GM23338 (cell line): ENCODE results near the gene MEFV. TPM values are rescaled to one million over a fixed set of nuclear protein-coding genes. Genes with fewer than 3 reads are reported as not detected.
"Not testable (repeated sequence)": the region's sequence is repeated elsewhere in the genome, so short reads cannot be mapped to it uniquely, and the experiment has no call there.

Experiments used
- ATAC-seq: fragments of 200-7000 bp; cut with Tn5 transposase; 3 replicates; pipeline ENCODE4 v1.9.1; 2020
- DNase-seq: peaks from one replicate; pipeline ENCODE4 v3.0.0-alpha.2; 2015; ENCODE audit warnings: low spot score
- H2AFZ ChIP-seq: fragments of 200-600 bp; sonication (generic); 2 replicates; pipeline ENCODE4 v1.8.0; 2016; ENCODE audit warnings: antibody characterized with exemption, mild to moderate bottlenecking, moderate library complexity
- H3F3A ChIP-seq: fragments of 200-600 bp; sonication (generic); replicated peaks from 2 replicates; pipeline ENCODE4 v1.8.0; 2017; ENCODE audit warnings: antibody characterized with exemption, mixed run types, low read depth
- H3K27ac ChIP-seq: fragments of 200-600 bp; sonication (generic); 2 replicates; pipeline ENCODE4 v1.6.1; 2016; ENCODE audit warnings: low read depth
- H3K27me3 ChIP-seq: fragments of 200-600 bp; sonication (generic); 2 replicates; pipeline ENCODE4 v1.8.0; 2016; ENCODE audit warnings: mild to moderate bottlenecking, mixed run types, moderate library complexity; ENCODE audit not compliant: insufficient read depth
- H3K36me3 ChIP-seq: fragments of 200-600 bp; sonication (generic); 2 replicates; pipeline ENCODE4 v1.8.0; 2016; ENCODE audit warnings: mild to moderate bottlenecking; ENCODE audit not compliant: insufficient read depth
- H3K4me1 ChIP-seq: fragments of 200-600 bp; sonication (generic); 2 replicates; pipeline ENCODE4 v1.8.0; 2016; ENCODE audit warnings: mild to moderate bottlenecking, moderate library complexity; ENCODE audit not compliant: insufficient read depth
- H3K4me2 ChIP-seq: fragments of 200-600 bp; sonication (generic); 2 replicates; pipeline ENCODE4 v1.7.1; 2017; ENCODE audit warnings: mixed run types
- H3K4me3 ChIP-seq: fragments of 200-600 bp; sonication (generic); 2 replicates; pipeline ENCODE4 v1.6.1; 2016; ENCODE audit warnings: mixed run types
- H3K79me2 ChIP-seq: fragments of 200-600 bp; sonication (generic); replicated peaks from 2 replicates; pipeline ENCODE4 v1.8.0; 2017; ENCODE audit warnings: mild to moderate bottlenecking; ENCODE audit not compliant: insufficient read depth
- H3K9me2 ChIP-seq: fragments of 200-600 bp; sonication (generic); 2 replicates; pipeline ENCODE4 v1.8.0; 2017; ENCODE audit not compliant: insufficient read depth
- H4K20me1 ChIP-seq: fragments of 200-600 bp; sonication (generic); replicated peaks from 2 replicates; pipeline ENCODE4 v1.8.0; 2017; ENCODE audit warnings: mild to moderate bottlenecking; ENCODE audit not compliant: insufficient read depth
- H3K27ac Mint-ChIP-seq: 2 replicates; pipeline ENCODE4 v1.8.0; 2020; ENCODE audit warnings: inconsistent platforms, mild to moderate bottlenecking, moderate library complexity, mixed read lengths
- H3K27me3 Mint-ChIP-seq: 3 replicates; pipeline ENCODE4 v1.8.0; 2022; ENCODE audit warnings: low read depth, mild to moderate bottlenecking, moderate library complexity, mixed read lengths, inconsistent platforms; ENCODE audit not compliant: insufficient read depth, poor library complexity
- H3K36me3 Mint-ChIP-seq: 3 replicates; pipeline ENCODE4 v1.8.0; 2021; ENCODE audit warnings: low read depth, mild to moderate bottlenecking, inconsistent platforms, moderate library complexity, mixed read lengths
- H3K4me1 Mint-ChIP-seq: 3 replicates; pipeline ENCODE4 v1.8.0; 2020; ENCODE audit warnings: mild to moderate bottlenecking, inconsistent platforms, mixed read lengths
- H3K4me3 Mint-ChIP-seq: 3 replicates; pipeline ENCODE4 v1.8.0; 2021; ENCODE audit warnings: moderate library complexity, mild to moderate bottlenecking, inconsistent platforms, mixed read lengths
- H3K9me3 Mint-ChIP-seq: 3 replicates; pipeline ENCODE4 v1.8.0; 2020; ENCODE audit warnings: moderate library complexity, mild to moderate bottlenecking, inconsistent platforms, mixed read lengths
- CTCF ChIP-seq, 2 experiments: fragments of 200-600 bp in 1 of 2; sonication (generic) in 1 of 2; conservative IDR thresholded peaks; 2 replicates each; pipeline versions ENCODE4 v1.5.1 to v1.6.1; 2016 to 2017; ENCODE audit warnings: antibody characterized with exemption in 2 of 2, low read depth in 2 of 2, mild to moderate bottlenecking in 2 of 2, moderate library complexity in 1 of 2
- ETS1 ChIP-seq: IDR thresholded peaks from 2 replicates; pipeline ENCODE4 v1.6.1; 2016; ENCODE audit warnings: antibody characterized with exemption
- JUNB ChIP-seq: IDR thresholded peaks from one replicate; pipeline ENCODE4 v1.6.1; 2016; ENCODE audit warnings: antibody characterized with exemption; ENCODE audit not compliant: unreplicated experiment
- NANOG ChIP-seq: IDR thresholded peaks from 2 replicates; pipeline ENCODE4 v1.6.1; 2016; ENCODE audit warnings: antibody characterized with exemption, borderline replicate concordance
- STAT1 ChIP-seq: IDR thresholded peaks from one replicate; pipeline ENCODE4 v1.6.1; 2016; ENCODE audit warnings: antibody characterized with exemption; ENCODE audit not compliant: unreplicated experiment
- ZNF114 ChIP-seq: fragments of 250-450 bp; sonication (Bioruptor Pico); IDR thresholded peaks from 2 replicates; pipeline ENCODE4 v1.5.0; 2020; ENCODE audit warnings: mild to moderate bottlenecking, moderate library complexity
- ZNF331 ChIP-seq: fragments of 250-450 bp; sonication (Bioruptor Pico); IDR thresholded peaks from 2 replicates; pipeline ENCODE4 v1.5.0; 2020; ENCODE audit warnings: low read depth, mild to moderate bottlenecking, moderate library complexity
- polyA plus RNA-seq: library from polyadenylated mRNA; unstranded; fragments of >200 nt; fragmentation: Nextera tagmentation; extraction: Ambion mirVana; gene quantifications from 2 replicates; pipeline ENCODE4 v1.2.1, GENCODE V29; 2016
- total RNA-seq: library from RNA; depleted of rRNA; stranded (reverse); fragments of >200 nt; shearing (Covaris generic); gene quantifications from 2 replicates; pipeline ENCODE4 v1.2.3, GENCODE V29; 2014

Gene MEFV
- total and polyA plus RNA-seq, 2 experiments from 2014 or later: 0.07 TPM; not detected in 1

GRCh38 chr16:3274490-3274889 is 18.1 kb upstream of the MEFV start (continued):
- TF ChIP-seq STAT1 (no peak), ETS1 (no peak)

GRCh38 chr16:3271281-3271680 is 14.8 kb upstream of the MEFV start:
- H3K9me3 Mint-ChIP-seq: peaks cover 59% of the 10 kb centered on the region
- ATAC-seq, H3F3A ChIP-seq: not testable (repeated sequence)

GRCh38 chr16:3270718-3271117 is 14.3 kb upstream of the MEFV start:
- not testable (repeated sequence) for H3K4me2 ChIP-seq, H3K4me1 Mint-ChIP-seq, H3K27ac ChIP-seq, H4K20me1 ChIP-seq, DNase-seq, H3K79me2 ChIP-seq, H3F3A ChIP-seq, ATAC-seq, H3K4me3 Mint-ChIP-seq, H3K36me3 ChIP-seq, H3K4me1 ChIP-seq, H3K27ac Mint-ChIP-seq, H3K27me3 ChIP-seq, H3K9me2 ChIP-seq, H2AFZ ChIP-seq, H3K4me3 ChIP-seq, H3K27me3 Mint-ChIP-seq, H3K36me3 Mint-ChIP-seq
- H3K9me3 Mint-ChIP-seq: peaks cover 62% of the 10 kb centered on the region

More at GRCh38 chr16:3271281-3271680, 14.8 kb upstream of the MEFV start:
- H3K27me3 ChIP-seq, H3K79me2 ChIP-seq, DNase-seq, H3K4me3 Mint-ChIP-seq, H3K4me1 ChIP-seq, H3K9me2 ChIP-seq, H3K27me3 Mint-ChIP-seq, H4K20me1 ChIP-seq, H3K4me3 ChIP-seq, H2AFZ ChIP-seq, H3K27ac ChIP-seq, H3K27ac Mint-ChIP-seq, H3K36me3 Mint-ChIP-seq, H3K4me1 Mint-ChIP-seq, H3K36me3 ChIP-seq, H3K4me2 ChIP-seq: not testable (repeated sequence)

- no peak for TF ChIP-seq NANOG
- no peak for TF ChIP-seq ETS1
- TF ChIP-seq ZNF114 (CRISPR knock-in tag): no peak
- TF ChIP-seq CTCF (conservative IDR thresholded peaks at IDR 0.05; ENCODE audit: low read depth in 2 of 2): no peak
- no peak for TF ChIP-seq ZNF331
- TF ChIP-seq JUNB: no peak
- TF ChIP-seq STAT1: no peak
- DNase-seq: no peak
- H2AFZ ChIP-seq: no peak overlapping the region
- no peaks in the 10 kb centered on the region for H4K20me1 ChIP-seq
- no peak overlapping the region for H3K4me3 ChIP-seq
- Mint-ChIP-seq H3K4me1 (peaks cover 3% of the 10 kb centered on the region; the same call in 1 of the 3 replicates), H3K27ac (no peak overlapping the region), H3K4me3 (no peak overlapping the region), H3K36me3 (peaks cover 7% of the 10 kb centered on the region; the same call in 2 of the 3 replicates), H3K27me3 (peaks cover 13% of the 10 kb centered on the region), H3K9me3 (peaks cover 68% of the 10 kb centered on the region)
- H3F3A ChIP-seq: peaks cover 11% of the 10 kb centered on the region
- H3K79me2 ChIP-seq: no peaks in the 10 kb centered on the region
- H3K36me3 ChIP-seq: no peaks in the 10 kb centered on the region
- H3K4me2 ChIP-seq: no peak overlapping the region
- peaks cover 6% of the 10 kb centered on the region for H3K27me3 ChIP-seq
- peaks cover 5% of the 10 kb centered on the region; the same call in 1 of the 2 replicates for H3K9me2 ChIP-seq
- H3K4me1 ChIP-seq: no peaks in the 10 kb centered on the region
- no peak overlapping the region for H3K27ac ChIP-seq
- no peak for ATAC-seq
These were observed 11.9 kb upstream of the MEFV start for GRCh38 chr16:3268294-3268693.
